Endothelial cell (in vitro differentiated cells): Measurements from ENCODE around the gene SKIL. TPM values are rescaled to one million over a fixed set of nuclear protein-coding genes. Genes with fewer than 3 reads are reported as not detected.

ENCODE experiments used
- DNase-seq: peaks from one replicate; pipeline ENCODE4 v3.0.0; 2021; ENCODE audit warnings: low spot score
- H3K27ac Mint-ChIP-seq: one replicate; pipeline ENCODE4 v1.8.0; 2021; ENCODE audit warnings: mixed read lengths, inconsistent platforms; ENCODE audit not compliant: unreplicated experiment
- H3K27me3 Mint-ChIP-seq: one replicate; pipeline ENCODE4 v1.8.0; 2021; ENCODE audit warnings: mild to moderate bottlenecking, moderate library complexity, mixed read lengths, inconsistent platforms; ENCODE audit not compliant: unreplicated experiment
- H3K36me3 Mint-ChIP-seq: one replicate; pipeline ENCODE4 v1.8.0; 2021; ENCODE audit warnings: mild to moderate bottlenecking, low read depth, mixed read lengths, inconsistent platforms; ENCODE audit not compliant: unreplicated experiment
- H3K4me1 Mint-ChIP-seq: one replicate; pipeline ENCODE4 v1.8.0; 2021; ENCODE audit warnings: mild to moderate bottlenecking, mixed read lengths, inconsistent platforms; ENCODE audit not compliant: unreplicated experiment
- H3K4me3 Mint-ChIP-seq: one replicate; pipeline ENCODE4 v1.8.0; 2021; ENCODE audit warnings: mild to moderate bottlenecking, mixed read lengths, inconsistent platforms; ENCODE audit not compliant: unreplicated experiment
- H3K9me3 Mint-ChIP-seq: one replicate; pipeline ENCODE4 v1.8.0; 2021; ENCODE audit warnings: mixed read lengths, inconsistent platforms; ENCODE audit not compliant: unreplicated experiment
- CTCF ChIP-seq: fragments of 200-600 bp; sonication (generic); IDR thresholded peaks from one replicate; pipeline ENCODE4 v1.5.0; 2021; ENCODE audit warnings: antibody characterized with exemption; ENCODE audit not compliant: unreplicated experiment
- total RNA-seq: library from RNA; stranded (reverse); fragmentation: NEBNext Ultra II Directional; extraction: Animal tissue kit (Norgen Biotek cat#: 25700); gene quantifications from one replicate; pipeline ENCODE4 v1.2.1, GENCODE V29; 2021; ENCODE audit not compliant: unreplicated experiment

Gene SKIL
- total RNA-seq, 1 donor from 2014 or later, result 89.0 TPM

- TF ChIP-seq CTCF, result no peak
- Mint-ChIP-seq H3K27me3 (no peaks in the 10 kb centered on the region), H3K4me1 (peaks cover 3% of the 10 kb centered on the region), H3K27ac (no peak overlapping the region), H3K36me3 (no peaks in the 10 kb centered on the region), H3K4me3 (no peak overlapping the region), H3K9me3 (no peaks in the 10 kb centered on the region)
- DNase-seq, result no peak
Observed at GRCh38 chr3:170428095-170428494, 70.6 kb downstream of the SKIL start.

GRCh38 chr3:170429050-170429449 lies 71.5 kb downstream of the SKIL start:
- no peaks in the 10 kb centered on the region for H3K36me3 Mint-ChIP-seq
- H3K27me3 Mint-ChIP-seq, result no peaks in the 10 kb centered on the region
- no peak overlapping the region for H3K27ac Mint-ChIP-seq
- H3K9me3 Mint-ChIP-seq, result no peaks in the 10 kb centered on the region
- no peak overlapping the region for H3K4me3 Mint-ChIP-seq
- DNase-seq, result no peak
- peaks cover 3% of the 10 kb centered on the region for H3K4me1 Mint-ChIP-seq
- no peak for TF ChIP-seq CTCF

- H3K27me3 Mint-ChIP-seq, result no peaks in the 10 kb centered on the region
Observed at GRCh38 chr3:170431054-170431453, 73.5 kb downstream of the SKIL start.

GRCh38 chr3:170432416-170432815 lies 74.9 kb downstream of the SKIL start:
- DNase-seq, result no peak
- H3K27ac Mint-ChIP-seq, result no peak overlapping the region
- H3K27me3 Mint-ChIP-seq, result no peaks in the 10 kb centered on the region
- no peak overlapping the region for H3K4me3 Mint-ChIP-seq
- no peaks in the 10 kb centered on the region for H3K4me1 Mint-ChIP-seq
- no peaks in the 10 kb centered on the region for H3K9me3 Mint-ChIP-seq
- TF ChIP-seq CTCF, result no peak
- no peaks in the 10 kb centered on the region for H3K36me3 Mint-ChIP-seq

More at GRCh38 chr3:170431054-170431453, 73.5 kb downstream of the SKIL start:
- Mint-ChIP-seq H3K4me3 (no peak overlapping the region), H3K27ac (no peak overlapping the region), H3K4me1 (peaks cover 3% of the 10 kb centered on the region), H3K36me3 (no peaks in the 10 kb centered on the region), H3K9me3 (no peaks in the 10 kb centered on the region)
- peak; percentile 59 for TF ChIP-seq CTCF
- DNase-seq, result no peak

GRCh38 chr3:170436697-170437096 lies 79.2 kb downstream of the SKIL start:
- Mint-ChIP-seq H3K27ac (no peak overlapping the region), H3K36me3 (no peaks in the 10 kb centered on the region), H3K27me3 (no peaks in the 10 kb centered on the region), H3K4me3 (no peak overlapping the region), H3K4me1 (no peaks in the 10 kb centered on the region), H3K9me3 (no peaks in the 10 kb centered on the region)
- TF ChIP-seq CTCF, result no peak
- no peak for DNase-seq
